ENCODE results near the gene BCL11B. TPM values are rescaled to one million over a fixed set of nuclear protein-coding genes. Genes with fewer than 3 reads are reported as not detected.

Gene BCL11B
- total RNA-seq, 1 donor from 2014 or later: 1.0 TPM

DNA sequence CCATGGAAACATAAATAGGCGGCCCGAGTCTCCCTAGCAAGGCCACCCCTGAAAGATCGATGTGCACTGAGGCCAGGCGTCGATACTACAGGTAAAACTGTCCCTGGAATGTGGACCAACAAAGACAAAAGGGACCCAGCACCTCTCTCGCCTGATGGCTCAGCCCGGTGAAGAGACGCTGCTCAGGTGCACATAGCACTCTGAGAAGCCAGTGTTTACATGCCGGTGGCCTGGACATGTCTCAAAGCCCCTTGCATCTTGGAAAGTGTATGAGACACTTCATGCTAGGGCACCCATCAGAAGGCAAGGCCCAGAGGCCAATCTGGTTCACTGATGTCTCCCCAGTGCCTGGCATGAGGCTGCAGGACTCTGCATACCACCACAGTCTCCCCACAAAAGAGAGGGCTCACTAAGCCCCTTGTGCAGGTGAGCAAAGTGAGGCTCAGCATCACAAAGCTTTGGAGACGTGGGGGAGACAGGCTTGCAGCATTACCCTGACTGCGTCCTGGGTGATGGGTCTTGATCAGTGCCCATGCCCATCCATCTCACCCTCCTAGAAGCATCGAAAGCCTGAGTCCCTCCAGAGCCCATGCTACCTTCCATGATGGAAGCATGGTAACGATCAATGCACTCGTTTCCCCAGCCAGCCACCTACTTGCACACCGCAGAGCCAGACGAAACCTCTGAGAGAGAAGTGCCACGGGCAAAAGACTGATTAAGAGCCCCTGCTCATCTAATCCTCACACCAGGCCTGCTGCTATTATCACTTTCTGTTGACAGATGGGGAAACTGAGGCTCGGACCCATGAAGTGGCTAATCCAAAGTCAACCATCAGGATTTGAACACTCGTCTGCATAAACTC lies 16.1 kb downstream of the BCL11B start:
- DNase-seq (ENCODE audit: low spot score): no peak
- TF ChIP-seq, protein P1, sequence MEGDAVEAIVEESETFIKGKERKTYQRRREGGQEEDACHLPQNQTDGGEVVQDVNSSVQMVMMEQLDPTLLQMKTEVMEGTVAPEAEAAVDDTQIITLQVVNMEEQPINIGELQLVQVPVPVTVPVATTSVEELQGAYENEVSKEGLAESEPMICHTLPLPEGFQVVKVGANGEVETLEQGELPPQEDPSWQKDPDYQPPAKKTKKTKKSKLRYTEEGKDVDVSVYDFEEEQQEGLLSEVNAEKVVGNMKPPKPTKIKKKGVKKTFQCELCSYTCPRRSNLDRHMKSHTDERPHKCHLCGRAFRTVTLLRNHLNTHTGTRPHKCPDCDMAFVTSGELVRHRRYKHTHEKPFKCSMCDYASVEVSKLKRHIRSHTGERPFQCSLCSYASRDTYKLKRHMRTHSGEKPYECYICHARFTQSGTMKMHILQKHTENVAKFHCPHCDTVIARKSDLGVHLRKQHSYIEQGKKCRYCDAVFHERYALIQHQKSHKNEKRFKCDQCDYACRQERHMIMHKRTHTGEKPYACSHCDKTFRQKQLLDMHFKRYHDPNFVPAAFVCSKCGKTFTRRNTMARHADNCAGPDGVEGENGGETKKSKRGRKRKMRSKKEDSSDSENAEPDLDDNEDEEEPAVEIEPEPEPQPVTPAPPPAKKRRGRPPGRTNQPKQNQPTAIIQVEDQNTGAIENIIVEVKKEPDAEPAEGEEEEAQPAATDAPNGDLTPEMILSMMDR (IDR thresholded peaks at IDR 0.05; ENCODE audit: unreplicated experiment): no peak
- Mint-ChIP-seq H3K27me3 (ENCODE audit: unreplicated experiment) (no peaks in the 10 kb centered on the region), H3K36me3 (ENCODE audit: low read depth, unreplicated experiment) (no peaks in the 10 kb centered on the region), H3K27ac (ENCODE audit: unreplicated experiment) (no peak overlapping the region), H3K9me3 (ENCODE audit: unreplicated experiment) (no peaks in the 10 kb centered on the region), H3K4me3 (ENCODE audit: unreplicated experiment) (no peak overlapping the region), H3K4me1 (ENCODE audit: unreplicated experiment) (no peaks in the 10 kb centered on the region)

DNA sequence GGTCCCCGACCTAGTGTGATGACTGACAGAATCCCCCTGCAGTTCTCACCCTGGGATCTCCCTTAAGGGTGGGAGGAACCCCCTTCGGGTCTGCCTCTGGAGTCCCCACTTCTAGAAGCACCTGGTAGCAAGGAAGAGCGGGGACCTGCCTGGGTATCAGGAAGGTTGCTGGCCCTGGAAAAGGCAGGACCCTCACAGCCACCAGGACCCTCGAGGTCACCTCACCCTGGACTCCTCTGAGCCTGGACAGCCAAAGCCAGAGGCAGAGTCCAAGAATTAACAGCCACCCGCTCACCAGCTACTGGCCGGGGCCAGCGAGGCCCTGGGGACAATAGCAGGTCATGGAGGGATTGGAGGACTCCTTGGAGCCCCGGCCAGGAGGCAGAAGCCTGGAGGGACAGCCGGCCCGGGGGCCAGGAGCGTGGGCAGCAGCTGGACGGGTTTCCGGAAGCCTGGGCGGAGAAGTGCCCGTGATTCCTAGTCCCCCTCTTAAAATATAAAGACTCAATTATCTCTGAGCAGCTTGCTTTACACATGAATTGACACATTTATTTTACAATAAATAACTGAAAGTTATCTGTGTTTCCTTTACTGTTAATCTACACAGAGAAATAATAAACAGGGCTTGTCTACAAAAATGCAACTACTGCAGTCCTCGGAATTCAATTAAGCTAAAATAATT lies 17.5 kb downstream of the BCL11B start:
- TF ChIP-seq, protein P1 (IDR thresholded peaks at IDR 0.05; ENCODE audit: unreplicated experiment): no peak
- Mint-ChIP-seq H3K4me3 (ENCODE audit: unreplicated experiment) (no peak overlapping the region), H3K36me3 (ENCODE audit: low read depth, unreplicated experiment) (no peaks in the 10 kb centered on the region), H3K4me1 (ENCODE audit: unreplicated experiment) (no peaks in the 10 kb centered on the region), H3K27ac (ENCODE audit: unreplicated experiment) (no peak overlapping the region), H3K9me3 (ENCODE audit: unreplicated experiment) (no peaks in the 10 kb centered on the region), H3K27me3 (ENCODE audit: unreplicated experiment) (no peaks in the 10 kb centered on the region)
- DNase-seq (ENCODE audit: low spot score): no peak

DNA sequence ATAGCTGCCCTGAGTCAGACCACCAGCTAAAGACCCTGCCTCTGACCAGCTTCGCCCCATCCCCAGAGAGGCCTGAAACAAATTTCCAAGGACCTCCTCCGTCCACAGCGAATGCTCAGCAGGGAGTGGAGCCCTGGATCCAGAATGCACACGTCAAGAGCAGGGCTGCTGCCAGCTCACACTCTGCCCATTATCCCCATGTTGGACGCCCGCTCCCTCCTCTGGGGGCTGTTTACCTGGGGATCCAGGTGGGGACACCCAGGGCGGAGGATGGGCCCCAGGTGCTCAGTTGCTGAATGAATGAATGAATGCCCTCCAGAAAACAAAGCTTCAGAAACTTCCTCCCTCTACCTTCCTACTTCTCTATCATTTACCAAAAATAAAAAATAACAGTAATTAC lies 18.1 kb downstream of the BCL11B start:
- Mint-ChIP-seq H3K4me1 (ENCODE audit: unreplicated experiment) (no peaks in the 10 kb centered on the region), H3K9me3 (ENCODE audit: unreplicated experiment) (no peaks in the 10 kb centered on the region), H3K4me3 (ENCODE audit: unreplicated experiment) (no peak overlapping the region)

DNA sequence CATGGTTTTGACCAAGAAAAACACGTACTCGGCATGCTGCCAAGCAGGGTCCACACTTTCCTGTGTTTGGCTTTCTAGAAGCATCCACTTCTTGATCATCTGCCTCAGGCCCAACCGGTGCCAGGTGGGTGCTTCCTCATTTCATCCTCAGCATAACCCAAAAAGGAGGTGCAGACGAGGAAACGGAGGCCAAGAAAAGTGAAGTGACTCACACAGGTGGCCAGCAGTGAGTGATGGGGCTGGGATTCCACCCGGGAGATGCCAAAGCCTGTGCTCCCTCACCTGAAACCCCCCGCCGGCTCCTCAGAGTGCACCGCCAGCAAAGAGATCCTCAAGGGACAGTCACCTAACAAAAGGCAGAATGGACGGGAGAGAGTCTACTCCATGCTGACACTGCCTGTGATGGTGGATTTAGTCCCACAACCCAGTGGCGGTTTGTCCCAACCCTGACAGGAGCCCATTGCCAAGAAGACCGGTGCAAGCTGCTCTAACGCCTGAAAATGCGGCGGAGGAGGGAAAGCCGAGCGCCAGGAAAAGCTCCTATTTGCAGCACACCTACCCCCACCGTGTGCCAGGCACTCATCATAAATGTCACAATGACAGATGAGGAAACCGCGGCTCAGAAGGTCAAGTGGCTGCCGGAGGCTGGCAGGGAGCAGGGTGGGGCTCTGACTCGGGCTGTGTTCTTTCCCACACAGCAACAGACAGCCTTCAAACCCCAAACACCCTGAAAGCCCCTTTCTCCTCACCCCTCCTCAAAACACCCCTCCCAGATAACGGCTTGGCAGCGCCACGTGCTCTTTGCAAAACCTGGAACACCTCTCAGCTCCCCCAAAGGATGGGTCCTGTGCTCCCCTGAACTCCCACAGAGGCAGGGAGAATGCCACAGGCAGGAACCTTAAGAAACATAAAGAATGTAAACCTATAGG lies 18.8 kb downstream of the BCL11B start:
- Mint-ChIP-seq H3K36me3 (ENCODE audit: low read depth, unreplicated experiment) (no peaks in the 10 kb centered on the region), H3K4me3 (ENCODE audit: unreplicated experiment) (no peak overlapping the region), H3K27me3 (ENCODE audit: unreplicated experiment) (no peaks in the 10 kb centered on the region), H3K9me3 (ENCODE audit: unreplicated experiment) (no peaks in the 10 kb centered on the region), H3K4me1 (ENCODE audit: unreplicated experiment) (no peaks in the 10 kb centered on the region), H3K27ac (ENCODE audit: unreplicated experiment) (no peak overlapping the region)
- DNase-seq (ENCODE audit: low spot score): no peak
- TF ChIP-seq, protein P1 (IDR thresholded peaks at IDR 0.05; ENCODE audit: unreplicated experiment): no peak

More for the DNA sequence above, 18.1 kb downstream of the BCL11B start:
- Mint-ChIP-seq H3K27ac (ENCODE audit: unreplicated experiment) (no peak overlapping the region), H3K36me3 (ENCODE audit: low read depth, unreplicated experiment) (no peaks in the 10 kb centered on the region), H3K27me3 (ENCODE audit: unreplicated experiment) (no peaks in the 10 kb centered on the region)
- TF ChIP-seq, protein P1 (IDR thresholded peaks at IDR 0.05; ENCODE audit: unreplicated experiment): no peak
- DNase-seq (ENCODE audit: low spot score): no peak

Data from endothelial cell (in vitro differentiated cells).